ENCODE results near the gene HDAC6.

Gene HDAC6

GRCh38 chrX:48785186-48785539, 16.7 kb upstream of the HDAC6 start:
- no peak overlapping the region for H3K27ac ChIP-seq
- TF ChIP-seq CTCF (conservative IDR thresholded peaks at IDR 0.05): no peak

- no peak for TF ChIP-seq CTCF (conservative IDR thresholded peaks at IDR 0.05)
- no peak overlapping the region for H3K27ac ChIP-seq
Measured at GRCh38 chrX:48785540-48786214, 16.2 kb upstream of the HDAC6 start.

GRCh38 chrX:48786341-48786800, 15.5 kb upstream of the HDAC6 start, which contains the start of gene GATA1:
Gene GATA1 (plus strand): TSS chrX:48786590. CDS start chrX:48791110, 4,520 bp downstream.
- H3K27ac ChIP-seq: no peak within 1 kb of the TSS
- no peak for TF ChIP-seq CTCF (conservative IDR thresholded peaks at IDR 0.05)

- H3K27ac ChIP-seq: no peak overlapping the region
- no peak for TF ChIP-seq CTCF (conservative IDR thresholded peaks at IDR 0.05)
Measured at GRCh38 chrX:48786825-48787504, 14.9 kb upstream of the HDAC6 start.

GRCh38 chrX:48787505-48788443, 14.1 kb upstream of the HDAC6 start:
- TF ChIP-seq CTCF (conservative IDR thresholded peaks at IDR 0.05): no peak
- no peak overlapping the region for H3K27ac ChIP-seq

- no peak for TF ChIP-seq CTCF (conservative IDR thresholded peaks at IDR 0.05)
- no peak overlapping the region for H3K27ac ChIP-seq
Measured at GRCh38 chrX:48789366-48790220, 12.3 kb upstream of the HDAC6 start.

Measured in VCaP (cell line).